NCI-H774 (cell line): Measurements from ENCODE around the gene WNT7A.

Experiments used
- DNase-seq: peaks from one replicate; lab custom pipeline; 2025; lab: John Stamatoyannopoulos, UW

Gene WNT7A

GRCh38 chr3:13884851-13885703, 5.2 kb upstream of the WNT7A start:
- peak; percentile 43 for DNase-seq

- no peak for DNase-seq
These were observed 3.8 kb upstream of the WNT7A start for GRCh38 chr3:13883681-13884080.

GRCh38 chr3:13882876-13883275, 3.0 kb upstream of the WNT7A start:
- DNase-seq: no peak

GRCh38 chr3:13881536-13882410, 1.9 kb upstream of the WNT7A start:
- no peak for DNase-seq

GRCh38 chr3:13880811-13881156, 913 bp upstream of the WNT7A start:
- no peak for DNase-seq

- no peak for DNase-seq
These were observed 547 bp downstream of the WNT7A start for GRCh38 chr3:13879102-13879945.

GRCh38 chr3:13878281-13879101, 1.4 kb downstream of the WNT7A start:
- no peak for DNase-seq

GRCh38 chr3:13877911-13878280, 2.0 kb downstream of the WNT7A start:
- DNase-seq: no peak

- no peak for DNase-seq
These were observed 3.3 kb downstream of the WNT7A start for GRCh38 chr3:13876451-13877100.

- DNase-seq: no peak
These were observed 5.0 kb downstream of the WNT7A start for GRCh38 chr3:13874891-13875290.

- no peak for DNase-seq
These were observed 6.1 kb downstream of the WNT7A start for GRCh38 chr3:13873818-13874217.

- no peak for DNase-seq
These were observed 7.4 kb downstream of the WNT7A start for GRCh38 chr3:13872451-13872850.

- DNase-seq: no peak
These were observed 8.1 kb downstream of the WNT7A start for GRCh38 chr3:13871791-13872190.

- no peak for DNase-seq
These were observed 9.0 kb downstream of the WNT7A start for GRCh38 chr3:13870902-13871301.

GRCh38 chr3:13869761-13870343, 10.0 kb downstream of the WNT7A start:
- no peak for DNase-seq

GRCh38 chr3:13868844-13869724, 10.8 kb downstream of the WNT7A start:
- DNase-seq: no peak

GRCh38 chr3:13867732-13868131, 12.1 kb downstream of the WNT7A start:
- DNase-seq: no peak

GRCh38 chr3:13866041-13866965, 13.6 kb downstream of the WNT7A start:
- DNase-seq: no peak
